Naive thymus-derived CD4-positive, alpha-beta T cell (primary cell): ENCODE results near the gene BNIP5. TPM values are rescaled to one million over a fixed set of nuclear protein-coding genes. Genes with fewer than 3 reads are reported as not detected.

Experiments used
- ATAC-seq: fragments of 150-1000 bp; cut with Tn5 transposase; 2 replicates; pipeline ENCODE4 v1.10.0; 2021; ENCODE audit warnings: mild to moderate bottlenecking, moderate library complexity
- CTCF ChIA-PET: fragments of 350-600 bp; sonication (Branson Sonifier 250); formaldehyde crosslinking; loops from one replicate; lab custom pipeline; 2021; ENCODE audit warnings: antibody characterized with exemption; lab: Charles Lee
- POLR2A ChIA-PET: fragments of 350-600 bp; sonication (Branson Sonifier 250); formaldehyde crosslinking; loops from one replicate; lab custom pipeline; 2021; ENCODE audit warnings: antibody characterized with exemption, inconsistent platforms; lab: Charles Lee
- DNase-seq, 9 donors: peaks; one replicate each; pipeline versions ENCODE4 v3.0.0 to v3.0.0-alpha.2; 2020 to 2022; ENCODE audit warnings: mixed read lengths in 1 of 9
- H3K27ac ChIP-seq: one replicate; pipeline ENCODE4 v1.7.0; 2013; ENCODE audit warnings: mild to moderate bottlenecking, low read depth, low read length, moderate library complexity
- H3K27me3 ChIP-seq, 2 donors: one replicate each; pipeline ENCODE4 v1.7.0; 2013; ENCODE audit warnings: low read length in 2 of 2, mild to moderate bottlenecking in 2 of 2, moderate library complexity in 2 of 2; ENCODE audit not compliant: control insufficient read depth in 2 of 2, insufficient read depth in 2 of 2
- H3K36me3 ChIP-seq, 3 experiments: 1 replicate in 2 of 3; 2 replicates in 1 of 3; pipeline ENCODE4 v1.7.0; 2013; ENCODE audit warnings: low read length in 3 of 3, mild to moderate bottlenecking in 3 of 3, moderate library complexity in 1 of 3; ENCODE audit not compliant: insufficient read depth in 3 of 3, control insufficient read depth in 2 of 3
- H3K4me1 ChIP-seq, 2 donors: one replicate each; pipeline ENCODE4 v1.7.0; 2013; ENCODE audit warnings: low read length in 2 of 2, mild to moderate bottlenecking in 2 of 2, moderate library complexity in 1 of 2; ENCODE audit not compliant: control insufficient read depth in 2 of 2, insufficient read depth in 2 of 2
- H3K4me3 ChIP-seq: 2 replicates; pipeline ENCODE4 v1.7.0; 2013; ENCODE audit warnings: mild to moderate bottlenecking, low read length
- H3K9me3 ChIP-seq, 3 experiments: 1 replicate in 2 of 3; 2 replicates in 1 of 3; pipeline ENCODE4 v1.7.0; 2013; ENCODE audit warnings: low read length in 3 of 3; ENCODE audit not compliant: control insufficient read depth in 2 of 3
- H3K27ac Mint-ChIP-seq, 9 donors: one replicate each; pipeline ENCODE4 v1.8.0; 2020 to 2022; ENCODE audit warnings: mixed read lengths in 9 of 9, mild to moderate bottlenecking in 8 of 9, moderate library complexity in 5 of 9, inconsistent platforms in 2 of 9
- H3K27me3 Mint-ChIP-seq, 5 donors: one replicate each; pipeline ENCODE4 v1.8.0; 2021 to 2022; ENCODE audit warnings: mixed read lengths in 5 of 5, mild to moderate bottlenecking in 1 of 5
- H3K36me3 Mint-ChIP-seq, 5 donors: one replicate each; pipeline ENCODE4 v1.8.0; 2020 to 2022; ENCODE audit warnings: mixed read lengths in 5 of 5, mild to moderate bottlenecking in 3 of 5, inconsistent platforms in 1 of 5
- H3K4me1 Mint-ChIP-seq, 7 donors: one replicate each; pipeline ENCODE4 v1.8.0; 2020 to 2022; ENCODE audit warnings: mixed read lengths in 7 of 7, mild to moderate bottlenecking in 3 of 7, inconsistent platforms in 1 of 7
- H3K4me3 Mint-ChIP-seq, 10 donors: one replicate each; pipeline ENCODE4 v1.8.0; 2020 to 2022; ENCODE audit warnings: mild to moderate bottlenecking in 10 of 10, mixed read lengths in 10 of 10, moderate library complexity in 6 of 10, inconsistent platforms in 2 of 10
- H3K9me3 Mint-ChIP-seq, 11 donors: one replicate each; pipeline ENCODE4 v1.8.0; 2020 to 2022; ENCODE audit warnings: mixed read lengths in 11 of 11, mild to moderate bottlenecking in 4 of 11, inconsistent platforms in 1 of 11, moderate library complexity in 1 of 11
- intact Hi-C, 2 donors: fragments of 100-400 bp; cut with micrococcal nuclease; formaldehyde crosslinking; loops; one replicate each; pipeline ENCODE4 v1.15.1; 2023
- polyA plus RNA-seq, 2 donors: library from polyadenylated mRNA; unstranded; fragments of 300-500 nt; fragmentation: Illumina TruSeq; gene quantifications; one replicate each; pipeline ENCODE4 v1.2.3, GENCODE V29; 2021
- total RNA-seq, 6 experiments: library from RNA in 5 of 6; stranded (reverse) in 5 of 6; gene quantifications; 1 replicate in 5 of 6; 2 replicates in 1 of 6; pipeline ENCODE4 v1.2.3 and lab custom pipeline; 2021 to 2026

BNIP5 gene
- total and polyA plus RNA-seq, 7 experiments from 2014 or later: 0.05 TPM; not detected in 6

GRCh38 chr6:36333171-36333895, 3.4 kb downstream of the BNIP5 start:
- Mint-ChIP-seq H3K4me3 (no peak overlapping the region), H3K27ac (no peak overlapping the region), H3K9me3 (peaks cover 0 to 1% (median 0%) of the 10 kb centered on the region in 11 donors), H3K27me3 (peaks cover 11 to 46% (median 25%) of the 10 kb centered on the region in 5 donors), H3K4me1 (peaks cover 5 to 17% (median 7%) of the 10 kb centered on the region in 7 donors), H3K36me3 (no peaks in the 10 kb centered on the region)
- Histone ChIP-seq H3K27me3 (peaks cover 0 to 3% of the 10 kb centered on the region in 2 donors), H3K4me3 (no peak overlapping the region), H3K9me3 (no peaks in the 10 kb centered on the region), H3K4me1 (peaks cover 0 to 4% of the 10 kb centered on the region in 2 donors), H3K27ac (no peak overlapping the region), H3K36me3 (no peaks in the 10 kb centered on the region)
- ChIA-PET CTCF (interaction anchor here (1.4 kb wide), 1 partner anchor 9 kb away, joined by 4 read pairs; no protein-coding TSS in a partner anchor), POLR2A (no interaction called here)
- no peak for DNase-seq
- intact Hi-C loops: no loop called here
- no peak for ATAC-seq

- CTCF ChIA-PET: no interaction called here
- Mint-ChIP-seq H3K27ac (no peak overlapping the region), H3K4me3 (no peak overlapping the region), H3K9me3 (no peaks in the 10 kb centered on the region), H3K36me3 (no peaks in the 10 kb centered on the region), H3K4me1 (peaks cover 0 to 6% (median 0%) of the 10 kb centered on the region in 7 donors), H3K27me3 (peaks cover 11 to 51% (median 25%) of the 10 kb centered on the region in 5 donors)
- intact Hi-C loops: no loop called here
- POLR2A ChIA-PET: no interaction called here
- no peak for ATAC-seq
- no peak overlapping the region for H3K27ac ChIP-seq
- H3K36me3 ChIP-seq: no peaks in the 10 kb centered on the region
- no peaks in the 10 kb centered on the region for H3K9me3 ChIP-seq
- peaks cover 0 to 3% of the 10 kb centered on the region in 2 donors for H3K27me3 ChIP-seq
- H3K4me3 ChIP-seq: no peak overlapping the region
- no peak for DNase-seq
- no peaks in the 10 kb centered on the region for H3K4me1 ChIP-seq
Measured at GRCh38 chr6:36331381-36331780, 5.3 kb downstream of the BNIP5 start.

GRCh38 chr6:36330366-36330765, 6.3 kb downstream of the BNIP5 start:
- Mint-ChIP-seq H3K36me3 (no peaks in the 10 kb centered on the region), H3K27me3 (peaks cover 11 to 50% (median 20%) of the 10 kb centered on the region in 5 donors), H3K27ac (no peak overlapping the region), H3K4me3 (no peak overlapping the region), H3K9me3 (no peaks in the 10 kb centered on the region), H3K4me1 (peaks cover 0 to 5% (median 0%) of the 10 kb centered on the region in 7 donors)
- H3K9me3 ChIP-seq: no peaks in the 10 kb centered on the region
- DNase-seq (no peak), ATAC-seq (no peak)
- ChIA-PET POLR2A (no interaction called here), CTCF (no interaction called here)
- no peaks in the 10 kb centered on the region for H3K4me1 ChIP-seq
- peaks cover 0 to 3% of the 10 kb centered on the region in 2 donors for H3K27me3 ChIP-seq
- no peak overlapping the region for H3K27ac ChIP-seq
- H3K36me3 ChIP-seq: no peaks in the 10 kb centered on the region
- no peak overlapping the region for H3K4me3 ChIP-seq
- intact Hi-C loops: no loop called here

GRCh38 chr6:36329798-36330291, 6.8 kb downstream of the BNIP5 start:
- DNase-seq (no peak), ATAC-seq (no peak)
- H3K27me3 Mint-ChIP-seq: peaks cover 6 to 45% (median 17%) of the 10 kb centered on the region in 5 donors
- Histone ChIP-seq H3K9me3 (no peaks in the 10 kb centered on the region), H3K27me3 (peaks cover 0 to 3% of the 10 kb centered on the region in 2 donors), H3K4me3 (no peak overlapping the region), H3K27ac (no peak overlapping the region), H3K36me3 (no peaks in the 10 kb centered on the region), H3K4me1 (no peaks in the 10 kb centered on the region)
- H3K36me3 Mint-ChIP-seq: no peaks in the 10 kb centered on the region
- no peaks in the 10 kb centered on the region for H3K9me3 Mint-ChIP-seq
- intact Hi-C loops: no loop called here
- CTCF ChIA-PET: no interaction called here
- H3K27ac Mint-ChIP-seq: no peak overlapping the region
- POLR2A ChIA-PET: no interaction called here
- no peak overlapping the region for H3K4me3 Mint-ChIP-seq
- peaks cover 0 to 5% (median 0%) of the 10 kb centered on the region in 7 donors for H3K4me1 Mint-ChIP-seq

GRCh38 chr6:36328600-36328999, 8.1 kb downstream of the BNIP5 start:
- Histone ChIP-seq H3K27ac (no peak overlapping the region), H3K4me1 (no peaks in the 10 kb centered on the region), H3K4me3 (no peak overlapping the region), H3K27me3 (peaks cover 0 to 3% of the 10 kb centered on the region in 2 donors), H3K36me3 (no peaks in the 10 kb centered on the region), H3K9me3 (no peaks in the 10 kb centered on the region)
- Mint-ChIP-seq H3K27ac (no peak overlapping the region), H3K4me1 (peaks cover 0 to 5% (median 0%) of the 10 kb centered on the region in 7 donors), H3K9me3 (no peaks in the 10 kb centered on the region), H3K27me3 (peaks cover 0 to 33% (median 6%) of the 10 kb centered on the region in 5 donors), H3K36me3 (no peaks in the 10 kb centered on the region), H3K4me3 (no peak overlapping the region)
- CTCF ChIA-PET: interaction anchor here (0.8 kb wide), 1 partner anchor 19 kb away, joined by 3 read pairs; no protein-coding TSS in a partner anchor
- POLR2A ChIA-PET: no interaction called here
- no peak for ATAC-seq
- intact Hi-C loops: no loop called here
- DNase-seq: no peak

GRCh38 chr6:36327919-36328236, 8.8 kb downstream of the BNIP5 start:
- Histone ChIP-seq H3K27ac (no peak overlapping the region), H3K36me3 (no peaks in the 10 kb centered on the region), H3K4me1 (no peaks in the 10 kb centered on the region), H3K4me3 (no peak overlapping the region), H3K9me3 (no peaks in the 10 kb centered on the region), H3K27me3 (peaks cover 0 to 3% of the 10 kb centered on the region in 2 donors)
- DNase-seq (no peak), ATAC-seq (no peak)
- H3K27ac Mint-ChIP-seq: no peak overlapping the region
- H3K4me1 Mint-ChIP-seq: peaks cover 0 to 5% (median 0%) of the 10 kb centered on the region in 7 donors
- intact Hi-C loops: no loop called here
- H3K36me3 Mint-ChIP-seq: no peaks in the 10 kb centered on the region
- H3K9me3 Mint-ChIP-seq: no peaks in the 10 kb centered on the region
- H3K27me3 Mint-ChIP-seq: peaks cover 0 to 29% (median 5%) of the 10 kb centered on the region in 5 donors
- ChIA-PET POLR2A (no interaction called here), CTCF (interaction anchor here (0.5 to 0.6 kb wide), 2 partner anchors 23 to 269 kb away, joined by 3 read pairs; no protein-coding TSS in a partner anchor)
- no peak overlapping the region for H3K4me3 Mint-ChIP-seq
